ENCODE data around the gene EMCN. TPM values are rescaled to one million over a fixed set of nuclear protein-coding genes. Genes with fewer than 3 reads are reported as not detected.

EMCN gene
- total RNA-seq, 1 experiment from 2014 or later: not detected

DNA sequence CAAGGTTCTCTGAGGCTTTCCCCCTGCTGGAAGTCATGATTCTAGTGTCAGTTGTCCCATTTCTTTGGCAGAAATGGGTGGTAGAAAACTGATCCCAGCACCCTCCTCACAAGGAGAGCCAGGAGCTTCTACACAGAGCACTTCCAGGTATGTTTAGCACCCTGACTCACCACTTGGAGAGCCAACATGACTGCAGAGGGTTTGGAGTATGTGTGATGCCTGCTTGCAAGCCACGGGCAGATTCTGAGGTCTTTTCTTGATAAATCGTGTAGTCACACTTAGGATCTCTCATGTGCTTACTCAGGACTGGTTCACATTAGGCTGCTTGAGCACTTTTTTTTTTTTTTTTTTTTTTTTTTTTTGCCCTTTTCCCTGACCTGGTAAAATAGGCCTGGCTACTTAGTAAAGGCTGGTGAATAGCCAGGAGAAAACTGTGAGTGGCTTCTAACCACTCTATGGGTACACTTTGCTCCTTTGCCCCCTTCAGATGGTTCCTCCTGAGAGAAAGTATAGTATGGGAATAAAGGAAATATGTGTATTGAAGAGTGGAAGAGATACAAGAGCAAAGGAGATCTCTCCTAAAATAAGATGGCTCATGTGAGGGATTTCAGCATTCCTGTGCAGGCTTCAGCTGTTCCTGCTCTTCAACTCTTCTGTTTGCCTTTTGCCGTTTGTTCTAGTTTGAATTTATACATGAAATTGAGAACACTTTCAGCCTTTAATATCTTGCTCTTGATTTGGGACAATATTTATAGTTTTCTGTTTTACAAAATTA, 103.6 kb downstream of the EMCN start:
- H3K27ac Mint-ChIP-seq: no peak overlapping the region
- peaks cover 7% of the 10 kb centered on the region for H3K4me1 Mint-ChIP-seq
- DNase-seq (ENCODE audit: low spot score) (no peak), ATAC-seq (peak; percentile 53)
- TF ChIP-seq, protein P1, sequence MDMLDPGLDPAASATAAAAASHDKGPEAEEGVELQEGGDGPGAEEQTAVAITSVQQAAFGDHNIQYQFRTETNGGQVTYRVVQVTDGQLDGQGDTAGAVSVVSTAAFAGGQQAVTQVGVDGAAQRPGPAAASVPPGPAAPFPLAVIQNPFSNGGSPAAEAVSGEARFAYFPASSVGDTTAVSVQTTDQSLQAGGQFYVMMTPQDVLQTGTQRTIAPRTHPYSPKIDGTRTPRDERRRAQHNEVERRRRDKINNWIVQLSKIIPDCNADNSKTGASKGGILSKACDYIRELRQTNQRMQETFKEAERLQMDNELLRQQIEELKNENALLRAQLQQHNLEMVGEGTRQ (CRISPR knock-in tag; IDR thresholded peaks at IDR 0.05): no peak
- TF ChIP-seq, protein P2, sequence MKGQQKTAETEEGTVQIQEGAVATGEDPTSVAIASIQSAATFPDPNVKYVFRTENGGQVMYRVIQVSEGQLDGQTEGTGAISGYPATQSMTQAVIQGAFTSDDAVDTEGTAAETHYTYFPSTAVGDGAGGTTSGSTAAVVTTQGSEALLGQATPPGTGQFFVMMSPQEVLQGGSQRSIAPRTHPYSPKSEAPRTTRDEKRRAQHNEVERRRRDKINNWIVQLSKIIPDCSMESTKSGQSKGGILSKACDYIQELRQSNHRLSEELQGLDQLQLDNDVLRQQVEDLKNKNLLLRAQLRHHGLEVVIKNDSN (CRISPR knock-in tag; IDR thresholded peaks at IDR 0.05): no peak
- TF ChIP-seq ZNF423 (CRISPR knock-in tag; IDR thresholded peaks at IDR 0.05) (no peak), TP53 (CRISPR knock-in tag; IDR thresholded peaks at IDR 0.05) (no peak), ESRRA (CRISPR knock-in tag; IDR thresholded peaks at IDR 0.05; ENCODE audit: borderline replicate concordance) (no peak), OVOL2 (CRISPR knock-in tag; IDR thresholded peaks at IDR 0.05; ENCODE audit: borderline replicate concordance) (no peak), JUN (CRISPR knock-in tag; IDR thresholded peaks at IDR 0.05) (no peak), NFATC4 (CRISPR knock-in tag; IDR thresholded peaks at IDR 0.05) (no peak)
- TF ChIP-seq, protein P3, sequence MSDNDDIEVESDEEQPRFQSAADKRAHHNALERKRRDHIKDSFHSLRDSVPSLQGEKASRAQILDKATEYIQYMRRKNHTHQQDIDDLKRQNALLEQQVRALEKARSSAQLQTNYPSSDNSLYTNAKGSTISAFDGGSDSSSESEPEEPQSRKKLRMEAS (CRISPR knock-in tag; IDR thresholded peaks at IDR 0.05): no peak
- TF ChIP-seq, protein P4, sequence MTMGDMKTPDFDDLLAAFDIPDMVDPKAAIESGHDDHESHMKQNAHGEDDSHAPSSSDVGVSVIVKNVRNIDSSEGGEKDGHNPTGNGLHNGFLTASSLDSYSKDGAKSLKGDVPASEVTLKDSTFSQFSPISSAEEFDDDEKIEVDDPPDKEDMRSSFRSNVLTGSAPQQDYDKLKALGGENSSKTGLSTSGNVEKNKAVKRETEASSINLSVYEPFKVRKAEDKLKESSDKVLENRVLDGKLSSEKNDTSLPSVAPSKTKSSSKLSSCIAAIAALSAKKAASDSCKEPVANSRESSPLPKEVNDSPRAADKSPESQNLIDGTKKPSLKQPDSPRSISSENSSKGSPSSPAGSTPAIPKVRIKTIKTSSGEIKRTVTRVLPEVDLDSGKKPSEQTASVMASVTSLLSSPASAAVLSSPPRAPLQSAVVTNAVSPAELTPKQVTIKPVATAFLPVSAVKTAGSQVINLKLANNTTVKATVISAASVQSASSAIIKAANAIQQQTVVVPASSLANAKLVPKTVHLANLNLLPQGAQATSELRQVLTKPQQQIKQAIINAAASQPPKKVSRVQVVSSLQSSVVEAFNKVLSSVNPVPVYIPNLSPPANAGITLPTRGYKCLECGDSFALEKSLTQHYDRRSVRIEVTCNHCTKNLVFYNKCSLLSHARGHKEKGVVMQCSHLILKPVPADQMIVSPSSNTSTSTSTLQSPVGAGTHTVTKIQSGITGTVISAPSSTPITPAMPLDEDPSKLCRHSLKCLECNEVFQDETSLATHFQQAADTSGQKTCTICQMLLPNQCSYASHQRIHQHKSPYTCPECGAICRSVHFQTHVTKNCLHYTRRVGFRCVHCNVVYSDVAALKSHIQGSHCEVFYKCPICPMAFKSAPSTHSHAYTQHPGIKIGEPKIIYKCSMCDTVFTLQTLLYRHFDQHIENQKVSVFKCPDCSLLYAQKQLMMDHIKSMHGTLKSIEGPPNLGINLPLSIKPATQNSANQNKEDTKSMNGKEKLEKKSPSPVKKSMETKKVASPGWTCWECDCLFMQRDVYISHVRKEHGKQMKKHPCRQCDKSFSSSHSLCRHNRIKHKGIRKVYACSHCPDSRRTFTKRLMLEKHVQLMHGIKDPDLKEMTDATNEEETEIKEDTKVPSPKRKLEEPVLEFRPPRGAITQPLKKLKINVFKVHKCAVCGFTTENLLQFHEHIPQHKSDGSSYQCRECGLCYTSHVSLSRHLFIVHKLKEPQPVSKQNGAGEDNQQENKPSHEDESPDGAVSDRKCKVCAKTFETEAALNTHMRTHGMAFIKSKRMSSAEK (CRISPR knock-in tag; IDR thresholded peaks at IDR 0.05; ENCODE audit: borderline replicate concordance): no peak
- TF ChIP-seq, protein P5, sequence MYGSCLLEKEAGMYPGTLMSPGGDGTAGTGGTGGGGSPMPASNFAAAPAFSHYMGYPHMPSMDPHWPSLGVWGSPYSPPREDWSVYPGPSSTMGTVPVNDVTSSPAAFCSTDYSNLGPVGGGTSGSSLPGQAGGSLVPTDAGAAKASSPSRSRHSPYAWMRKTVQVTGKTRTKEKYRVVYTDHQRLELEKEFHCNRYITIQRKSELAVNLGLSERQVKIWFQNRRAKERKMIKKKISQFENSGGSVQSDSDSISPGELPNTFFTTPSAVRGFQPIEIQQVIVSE (CRISPR knock-in tag; IDR thresholded peaks at IDR 0.05; ENCODE audit: borderline replicate concordance): no peak
- TF ChIP-seq, protein P6, sequence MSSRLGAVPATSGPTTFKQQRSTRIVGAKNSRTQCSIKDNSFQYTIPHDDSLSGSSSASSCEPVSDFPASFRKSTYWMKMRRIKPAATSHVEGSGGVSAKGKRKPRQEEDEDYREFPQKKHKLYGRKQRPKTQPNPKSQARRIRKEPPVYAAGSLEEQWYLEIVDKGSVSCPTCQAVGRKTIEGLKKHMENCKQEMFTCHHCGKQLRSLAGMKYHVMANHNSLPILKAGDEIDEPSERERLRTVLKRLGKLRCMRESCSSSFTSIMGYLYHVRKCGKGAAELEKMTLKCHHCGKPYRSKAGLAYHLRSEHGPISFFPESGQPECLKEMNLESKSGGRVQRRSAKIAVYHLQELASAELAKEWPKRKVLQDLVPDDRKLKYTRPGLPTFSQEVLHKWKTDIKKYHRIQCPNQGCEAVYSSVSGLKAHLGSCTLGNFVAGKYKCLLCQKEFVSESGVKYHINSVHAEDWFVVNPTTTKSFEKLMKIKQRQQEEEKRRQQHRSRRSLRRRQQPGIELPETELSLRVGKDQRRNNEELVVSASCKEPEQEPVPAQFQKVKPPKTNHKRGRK (CRISPR knock-in tag; IDR thresholded peaks at IDR 0.05; ENCODE audit: borderline replicate concordance): no peak
- TF ChIP-seq, protein P7, sequence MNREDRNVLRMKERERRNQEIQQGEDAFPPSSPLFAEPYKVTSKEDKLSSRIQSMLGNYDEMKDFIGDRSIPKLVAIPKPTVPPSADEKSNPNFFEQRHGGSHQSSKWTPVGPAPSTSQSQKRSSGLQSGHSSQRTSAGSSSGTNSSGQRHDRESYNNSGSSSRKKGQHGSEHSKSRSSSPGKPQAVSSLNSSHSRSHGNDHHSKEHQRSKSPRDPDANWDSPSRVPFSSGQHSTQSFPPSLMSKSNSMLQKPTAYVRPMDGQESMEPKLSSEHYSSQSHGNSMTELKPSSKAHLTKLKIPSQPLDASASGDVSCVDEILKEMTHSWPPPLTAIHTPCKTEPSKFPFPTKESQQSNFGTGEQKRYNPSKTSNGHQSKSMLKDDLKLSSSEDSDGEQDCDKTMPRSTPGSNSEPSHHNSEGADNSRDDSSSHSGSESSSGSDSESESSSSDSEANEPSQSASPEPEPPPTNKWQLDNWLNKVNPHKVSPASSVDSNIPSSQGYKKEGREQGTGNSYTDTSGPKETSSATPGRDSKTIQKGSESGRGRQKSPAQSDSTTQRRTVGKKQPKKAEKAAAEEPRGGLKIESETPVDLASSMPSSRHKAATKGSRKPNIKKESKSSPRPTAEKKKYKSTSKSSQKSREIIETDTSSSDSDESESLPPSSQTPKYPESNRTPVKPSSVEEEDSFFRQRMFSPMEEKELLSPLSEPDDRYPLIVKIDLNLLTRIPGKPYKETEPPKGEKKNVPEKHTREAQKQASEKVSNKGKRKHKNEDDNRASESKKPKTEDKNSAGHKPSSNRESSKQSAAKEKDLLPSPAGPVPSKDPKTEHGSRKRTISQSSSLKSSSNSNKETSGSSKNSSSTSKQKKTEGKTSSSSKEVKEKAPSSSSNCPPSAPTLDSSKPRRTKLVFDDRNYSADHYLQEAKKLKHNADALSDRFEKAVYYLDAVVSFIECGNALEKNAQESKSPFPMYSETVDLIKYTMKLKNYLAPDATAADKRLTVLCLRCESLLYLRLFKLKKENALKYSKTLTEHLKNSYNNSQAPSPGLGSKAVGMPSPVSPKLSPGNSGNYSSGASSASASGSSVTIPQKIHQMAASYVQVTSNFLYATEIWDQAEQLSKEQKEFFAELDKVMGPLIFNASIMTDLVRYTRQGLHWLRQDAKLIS (CRISPR knock-in tag; IDR thresholded peaks at IDR 0.05; ENCODE audit: borderline replicate concordance): no peak
- H3K36me3 Mint-ChIP-seq: no peaks in the 10 kb centered on the region
- CTCF ChIA-PET: no interaction called here
- no peak overlapping the region for H3K4me3 Mint-ChIP-seq
- POLR2A ChIA-PET: no interaction called here
- no peaks in the 10 kb centered on the region for H3K9me3 Mint-ChIP-seq
- H3K27me3 Mint-ChIP-seq (ENCODE audit: low read depth): no peaks in the 10 kb centered on the region
